K562 (cell line): Measurements from ENCODE around the gene APC2. TPM values are rescaled to one million over a fixed set of nuclear protein-coding genes. Genes with fewer than 3 reads are reported as not detected.

ENCODE experiments used
- ATAC-seq: fragments of 200-7000 bp; cut with Tn5 transposase; 3 replicates; pipeline ENCODE4 v1.9.1; 2020; ENCODE audit warnings: moderate library complexity
- BruUV-seq: library from RNA; stranded (reverse); fragments of 400-500 nt; replicated peaks from 2 replicates; lab custom pipeline; 2021; lab: Mats Ljungman, UMichigan
- CTCF ChIA-PET: fragments of 300-600 bp; formaldehyde crosslinking; extraction: SDS; loops from one replicate; lab custom pipeline; 2021; ENCODE audit warnings: low intra/inter-chr PET ratio; lab: Yijun Ruan, JAX
- POLR2A ChIA-PET: fragments of 300-600, 350-650 bp; sonication (Branson Sonifier 250); formaldehyde crosslinking; extraction: SDS; loops from one replicate; lab custom pipeline; 2021; ENCODE audit warnings: antibody characterized with exemption, inconsistent platforms; lab: Yijun Ruan, JAX
- DNase-seq, 4 experiments: peaks; one replicate each; pipeline versions ENCODE4 v3.0.0 to v3.0.0-alpha.2; 2011 to 2018; ENCODE audit warnings: low spot score in 3 of 4, mixed read lengths in 3 of 4; ENCODE audit errors: extremely low read depth in 1 of 4
- FAIRE-seq: peaks from 2 replicates; lab custom pipeline; 2011; peaks lifted over from hg19 to GRCh38; lab: Jason Lieb, UNC
- H2AFZ ChIP-seq: 2 replicates; pipeline ENCODE4 v1.6.0; 2011; ENCODE audit warnings: low read depth, low read length, control low read depth, inconsistent platforms
- H3K27ac ChIP-seq: fragments of 200-600 bp; 3 replicates; pipeline ENCODE4 v1.8.0; 2011; ENCODE audit warnings: low read depth, mild to moderate bottlenecking, control low read depth, inconsistent platforms, low read length, moderate library complexity, mixed read lengths; ENCODE audit errors: extremely low read depth
- H3K27me3 ChIP-seq, 2 experiments: fragments of 300-600 bp in 1 of 2; 2 replicates in 1 of 2; 3 replicates in 1 of 2; pipeline versions ENCODE4 v1.6.0 to v1.8.0; 2011; ENCODE audit warnings: inconsistent platforms in 2 of 2, low read length in 2 of 2, mild to moderate bottlenecking in 1 of 2, mixed read lengths in 1 of 2, moderate library complexity in 1 of 2; ENCODE audit not compliant: control insufficient read depth in 2 of 2, insufficient read depth in 2 of 2
- H3K36me3 ChIP-seq: fragments of 300-600 bp; 3 replicates; pipeline ENCODE4 v1.8.0; 2011; ENCODE audit warnings: mild to moderate bottlenecking, low read length, inconsistent platforms; ENCODE audit not compliant: control insufficient read depth, insufficient read depth
- H3K4me1 ChIP-seq, 2 experiments: fragments of 200-600 bp in 1 of 2; replicated peaks in 1 of 2; 2 replicates in 1 of 2; 3 replicates in 1 of 2; pipeline versions ENCODE4 v1.5.1 to v1.8.0; 2011; ENCODE audit warnings: inconsistent platforms in 2 of 2, low read length in 2 of 2, mild to moderate bottlenecking in 1 of 2, mixed read lengths in 1 of 2, moderate library complexity in 1 of 2; ENCODE audit not compliant: control insufficient read depth in 2 of 2, insufficient read depth in 2 of 2
- H3K4me2 ChIP-seq: 2 replicates; pipeline ENCODE4 v1.6.1; 2011; ENCODE audit warnings: low read length, control low read depth, inconsistent platforms, mixed read lengths; ENCODE audit not compliant: insufficient read depth
- H3K4me3 ChIP-seq: fragments of 200-600 bp; sonication (generic), shearing (Covaris generic); 2 replicates; pipeline ENCODE4 v1.5.1; 2016; ENCODE audit warnings: control low read depth, inconsistent platforms
- H3K79me2 ChIP-seq: fragments of 200-600 bp; 3 replicates; pipeline ENCODE4 v1.8.0; 2011; ENCODE audit warnings: low read length, inconsistent platforms; ENCODE audit not compliant: control insufficient read depth, insufficient read depth
- H3K9ac ChIP-seq, 2 experiments: 2 replicates each; pipeline versions ENCODE4 v1.6.0 to v1.6.1; 2011; ENCODE audit warnings: low read depth in 2 of 2, low read length in 2 of 2, control low read depth in 1 of 2, inconsistent platforms in 1 of 2, mild to moderate bottlenecking in 1 of 2, mixed read lengths in 1 of 2; ENCODE audit not compliant: insufficient read depth in 1 of 2
- H3K9me1 ChIP-seq: one replicate; pipeline ENCODE4 v1.6.0; 2011; ENCODE audit warnings: inconsistent platforms, mild to moderate bottlenecking, low read length, moderate library complexity; ENCODE audit not compliant: control insufficient read depth, insufficient read depth
- H3K9me3 ChIP-seq: replicated peaks from 2 replicates; pipeline ENCODE4 v1.5.1; 2011; ENCODE audit warnings: low read depth, low read length, inconsistent platforms; ENCODE audit not compliant: control insufficient read depth, insufficient read depth
- H4K20me1 ChIP-seq: replicated peaks from 2 replicates; pipeline ENCODE4 v1.6.1; 2011; ENCODE audit warnings: low read length, inconsistent platforms, mixed read lengths; ENCODE audit not compliant: control insufficient read depth, insufficient read depth
- KHSRP ChIP-seq: fragments of 450-650 bp; IDR thresholded peaks from 2 replicates; pipeline ENCODE4 v1.6.1; 2017
- NR3C1 ChIP-seq: sonication (generic); formaldehyde crosslinking; IDR thresholded peaks from 2 replicates; pipeline ENCODE4 v1.8.1; 2022; ENCODE audit warnings: missing genetic modification reagents
- PCBP2 ChIP-seq: fragments of 200-400 bp; formaldehyde crosslinking; IDR thresholded peaks from 2 replicates; pipeline ENCODE4 v1.6.1; 2018; ENCODE audit warnings: low read length, low read depth, mild to moderate bottlenecking, moderate library complexity; ENCODE audit not compliant: poor library complexity, severe bottlenecking
- POLR2A ChIP-seq: fragments of 450-650 bp; conservative IDR thresholded peaks from 2 replicates; pipeline ENCODE4 v1.6.1; 2016
- POLR2H ChIP-seq: IDR thresholded peaks from 2 replicates; pipeline ENCODE4 v1.6.1; 2016; ENCODE audit warnings: missing genetic modification characterization, low read depth, mild to moderate bottlenecking, control low read depth, missing compliant biosample characterization, moderate library complexity
- RBFOX2 ChIP-seq: fragments of 200-400 bp; formaldehyde crosslinking; IDR thresholded peaks from 2 replicates; pipeline ENCODE4 v1.6.1; 2017; ENCODE audit warnings: low read depth, mild to moderate bottlenecking, low read length, moderate library complexity
- SOX6 ChIP-seq: fragments of 450-650 bp; IDR thresholded peaks from 2 replicates; pipeline ENCODE4 v1.6.1; 2014; ENCODE audit warnings: mild to moderate bottlenecking
- WGBS: fragments of 100-300 bp; shearing (Covaris generic); methylation state at CpG from one replicate; pipeline ENCODE4 v1.1.6; 2016; ENCODE audit warnings: low coverage, mixed read lengths; ENCODE audit not compliant: insufficient coverage; ENCODE audit errors: missing lambda C conversion rate; 5-methylcytosine and 5-hydroxymethylcytosine counted together
- in situ Hi-C: fragments of 300-500 bp; cut with MboI; formaldehyde crosslinking; loops from 4 replicates; pipeline ENCODE4 v1.15.0; 2018; ENCODE audit warnings: inconsistent platforms, mixed read lengths
- intact Hi-C: fragments of 100-400 bp; cut with micrococcal nuclease; formaldehyde crosslinking; loops from 2 replicates; pipeline ENCODE4 v1.14.2; 2022
- polyA plus RNA-seq, 8 experiments: library from polyadenylated mRNA; depleted of rRNA in 4 of 8; stranded (reverse) in 5 of 8; unstranded in 3 of 8; fragments of >200 nt; fragmentation: Nextera tagmentation in 2 of 8; fragmentation: Illumina TruSeq in 1 of 8; extraction: Ambion mirVana in 2 of 8; extraction: Trizol in 1 of 8; gene quantifications; 2 replicates each; pipeline versions ENCODE4 v1.2.1 to v1.2.3, GENCODE V29; 2011 to 2014; ENCODE audit warnings: inconsistent platforms in 1 of 8, missing spikeins in 1 of 8
- total RNA-seq, 7 experiments: library from RNA; depleted of rRNA in 6 of 7; stranded (reverse); fragments of >200 nt in 6 of 7; fragmentation: Illumina TruSeq in 2 of 7; extraction: Trizol in 2 of 7; gene quantifications; 2 replicates each; pipeline versions ENCODE4 v1.2.1 to v1.2.3, GENCODE V29; 2011 to 2021; ENCODE audit warnings: low replicate concordance in 1 of 7
- TF ChIP-seq, protein P1 (sequence below): fragments of 450-650 bp; IDR thresholded peaks from 2 replicates; pipeline ENCODE4 v1.6.1; 2016; ENCODE audit warnings: missing biosample characterization, missing genetic modification characterization

The APC2 gene
- total and polyA plus RNA-seq, 9 of the 15 experiments (the other 6 are each of a cell fraction or from before 2014, with no cell fraction given) = 0.01 to 0.40 (median 0.05) TPM; not detected in 3

GRCh38 chr19:1417145-1417544, 32.8 kb upstream of the APC2 start:
- POLR2A ChIA-PET = interaction anchor here (0.8 to 7.4 kb wide), 4 partner anchors 9 to 94 kb away, joined by 3 to 52 read pairs (median 5); no protein-coding TSS in a partner anchor
- no TSS peak for BruUV-seq
- WGBS = 93% methylated on average over 21 of the region's 21 CpGs
- in situ Hi-C loops (no loop called here), intact Hi-C loops (no loop called here)
- DNase-seq (no peak), FAIRE-seq (no peak), ATAC-seq (no peak)
- no peaks in the 10 kb centered on the region for H3K9me3 ChIP-seq
- peaks cover 57% of the 10 kb centered on the region for H4K20me1 ChIP-seq
- no peaks in the 10 kb centered on the region for H3K27me3 ChIP-seq
- peaks cover 90% of the 10 kb centered on the region for H3K79me2 ChIP-seq
- no peak overlapping the region for H3K4me2 ChIP-seq
- H3K9ac ChIP-seq = peak overlapping the region in 1 of 2 experiments; percentile 66; a peak in 1 of 4 replicates
- CTCF ChIA-PET = no interaction called here
- H3K4me1 ChIP-seq = peaks cover 24 to 64% of the 10 kb centered on the region in 2 experiments
- TF ChIP-seq PCBP2 = no peak
- no peak for TF ChIP-seq POLR2H (tag)
- TF ChIP-seq, protein P1, sequence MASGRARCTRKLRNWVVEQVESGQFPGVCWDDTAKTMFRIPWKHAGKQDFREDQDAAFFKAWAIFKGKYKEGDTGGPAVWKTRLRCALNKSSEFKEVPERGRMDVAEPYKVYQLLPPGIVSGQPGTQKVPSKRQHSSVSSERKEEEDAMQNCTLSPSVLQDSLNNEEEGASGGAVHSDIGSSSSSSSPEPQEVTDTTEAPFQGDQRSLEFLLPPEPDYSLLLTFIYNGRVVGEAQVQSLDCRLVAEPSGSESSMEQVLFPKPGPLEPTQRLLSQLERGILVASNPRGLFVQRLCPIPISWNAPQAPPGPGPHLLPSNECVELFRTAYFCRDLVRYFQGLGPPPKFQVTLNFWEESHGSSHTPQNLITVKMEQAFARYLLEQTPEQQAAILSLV (tag) = no peak
- TF ChIP-seq RBFOX2 = 0 out of 2 replicates have a peak, but pooled peaks have one; percentile 24
- TF ChIP-seq SOX6 = no peak
- TF ChIP-seq NR3C1 (CRISPR knock-in tag) = no peak
- TF ChIP-seq KHSRP = no peak
- TF ChIP-seq POLR2A = no peak
- H3K27ac ChIP-seq = no peak overlapping the region
- H2AFZ ChIP-seq = no peak overlapping the region
- H3K4me3 ChIP-seq = no peak overlapping the region
- peaks cover 18% of the 10 kb centered on the region for H3K9me1 ChIP-seq
- peaks cover 91% of the 10 kb centered on the region; the same call in 2 of the 3 replicates for H3K36me3 ChIP-seq
